ENCODE measurements around the gene ZNRF2.

DNA sequence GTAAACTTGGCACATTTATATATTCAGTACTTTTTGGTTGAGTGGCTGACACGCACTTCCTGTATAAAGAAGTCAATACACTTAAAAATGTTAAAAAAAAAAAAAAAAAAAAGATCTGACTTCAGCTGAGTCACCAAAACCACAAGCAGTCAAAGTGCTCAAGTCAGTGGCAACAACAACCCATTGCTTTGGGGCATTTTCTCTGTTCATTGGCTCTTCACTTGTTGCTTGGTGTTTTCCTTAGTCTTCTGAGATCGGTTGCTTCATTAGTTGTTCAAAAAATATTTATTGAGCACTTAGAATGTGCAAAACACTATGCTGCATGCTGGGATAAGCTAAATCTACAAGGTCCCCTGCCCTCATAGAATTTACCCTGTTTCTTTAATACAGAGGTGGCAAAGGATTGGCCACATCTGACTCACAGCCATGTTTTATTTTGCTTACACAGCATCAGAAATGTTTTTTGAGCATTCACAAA is 63.7 kb downstream of the ZNRF2 start:
- TF ChIP-seq, protein P1, sequence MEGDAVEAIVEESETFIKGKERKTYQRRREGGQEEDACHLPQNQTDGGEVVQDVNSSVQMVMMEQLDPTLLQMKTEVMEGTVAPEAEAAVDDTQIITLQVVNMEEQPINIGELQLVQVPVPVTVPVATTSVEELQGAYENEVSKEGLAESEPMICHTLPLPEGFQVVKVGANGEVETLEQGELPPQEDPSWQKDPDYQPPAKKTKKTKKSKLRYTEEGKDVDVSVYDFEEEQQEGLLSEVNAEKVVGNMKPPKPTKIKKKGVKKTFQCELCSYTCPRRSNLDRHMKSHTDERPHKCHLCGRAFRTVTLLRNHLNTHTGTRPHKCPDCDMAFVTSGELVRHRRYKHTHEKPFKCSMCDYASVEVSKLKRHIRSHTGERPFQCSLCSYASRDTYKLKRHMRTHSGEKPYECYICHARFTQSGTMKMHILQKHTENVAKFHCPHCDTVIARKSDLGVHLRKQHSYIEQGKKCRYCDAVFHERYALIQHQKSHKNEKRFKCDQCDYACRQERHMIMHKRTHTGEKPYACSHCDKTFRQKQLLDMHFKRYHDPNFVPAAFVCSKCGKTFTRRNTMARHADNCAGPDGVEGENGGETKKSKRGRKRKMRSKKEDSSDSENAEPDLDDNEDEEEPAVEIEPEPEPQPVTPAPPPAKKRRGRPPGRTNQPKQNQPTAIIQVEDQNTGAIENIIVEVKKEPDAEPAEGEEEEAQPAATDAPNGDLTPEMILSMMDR (IDR thresholded peaks at IDR 0.05; ENCODE audit: low read length): no peak
- TF ChIP-seq EZH2 (optimal IDR thresholded peaks at IDR 0.05; ENCODE audit: low read depth, low read length): no peak
